Measurements from ENCODE around the gene CENPE. TPM values are rescaled to one million over a fixed set of nuclear protein-coding genes. Genes with fewer than 3 reads are reported as not detected.

The CENPE gene
- polyA plus RNA-seq, 1 donor (not counting 4 experiments of a cell fraction or from before 2014, with no cell fraction given): 6.1 TPM

- DNase-seq (ENCODE audit: low read depth, low spot score) (no peak), FAIRE-seq (no peak)
- Histone ChIP-seq H3K79me2 (ENCODE audit: control insufficient read depth, insufficient read depth, low read length) (peaks cover 9% of the 10 kb centered on the region), H3K4me3 (ENCODE audit: control insufficient read depth in 2 of 3, extremely low read depth in 1 of 3, insufficient read depth in 2 of 3, low read depth in 1 of 3, low read length in 3 of 3) (no peak overlapping the region), H3K9ac (ENCODE audit: control insufficient read depth, extremely low read depth, insufficient read depth, low read length) (no peak overlapping the region), H3K9me1 (ENCODE audit: control insufficient read depth, extremely low read depth, insufficient read depth, low read length) (no peaks in the 10 kb centered on the region), H3K27me3 (ENCODE audit: control insufficient read depth, extremely low read depth, insufficient read depth, low read length) (no peaks in the 10 kb centered on the region), H3K4me2 (ENCODE audit: control insufficient read depth, extremely low read depth, insufficient read depth, low read depth, low read length) (no peak overlapping the region), H3K27ac (ENCODE audit: control insufficient read depth, insufficient read depth, low read length) (peak overlapping the region; percentile 36), H3K4me1 (ENCODE audit: control insufficient read depth, extremely low read depth, insufficient read depth, low read length) (peaks cover 5% of the 10 kb centered on the region), H3K36me3 (ENCODE audit: control insufficient read depth in 2 of 2, extremely low read depth in 1 of 2, insufficient read depth in 2 of 2, low read length in 2 of 2) (no peaks in the 10 kb centered on the region), H3K9me3 (ENCODE audit: control insufficient read depth, low read depth, low read length) (no peaks in the 10 kb centered on the region), H4K20me1 (ENCODE audit: control insufficient read depth, extremely low read depth, insufficient read depth, low read length) (no peaks in the 10 kb centered on the region), H2AFZ (ENCODE audit: control insufficient read depth, low read length) (no peak overlapping the region)
- TF ChIP-seq CTCF (optimal IDR thresholded peaks at IDR 0.05 in 1 of 3, IDR thresholded peaks at IDR 0.05 in 1 of 3, conservative IDR thresholded peaks at IDR 0.05 in 1 of 3; ENCODE audit: extremely low read depth in 1 of 3, insufficient read depth in 2 of 3, low read length in 3 of 3) (no peak), EZH2 (IDR thresholded peaks at IDR 0.05; ENCODE audit: low read length) (no peak)
- dilution Hi-C loops (cut with MboI; ENCODE audit: extremely low pct_ligation_motif_present, low sequenced_read_pairs): no loop called here
Measured at GRCh38 chr4:103067841-103068547, 130.1 kb downstream of the CENPE start.

GRCh38 chr4:103060453-103061148 lies 137.5 kb downstream of the CENPE start:
- Histone ChIP-seq H3K9ac (ENCODE audit: control insufficient read depth, extremely low read depth, insufficient read depth, low read length) (no peak overlapping the region), H4K20me1 (ENCODE audit: control insufficient read depth, extremely low read depth, insufficient read depth, low read length) (no peaks in the 10 kb centered on the region), H3K27ac (ENCODE audit: control insufficient read depth, insufficient read depth, low read length) (no peak overlapping the region), H2AFZ (ENCODE audit: control insufficient read depth, low read length) (no peak overlapping the region), H3K4me1 (ENCODE audit: control insufficient read depth, extremely low read depth, insufficient read depth, low read length) (no peaks in the 10 kb centered on the region), H3K9me3 (ENCODE audit: control insufficient read depth, low read depth, low read length) (no peaks in the 10 kb centered on the region), H3K4me3 (ENCODE audit: control insufficient read depth in 2 of 3, extremely low read depth in 1 of 3, insufficient read depth in 2 of 3, low read depth in 1 of 3, low read length in 3 of 3) (no peak overlapping the region), H3K9me1 (ENCODE audit: control insufficient read depth, extremely low read depth, insufficient read depth, low read length) (no peaks in the 10 kb centered on the region), H3K4me2 (ENCODE audit: control insufficient read depth, extremely low read depth, insufficient read depth, low read depth, low read length) (no peak overlapping the region), H3K36me3 (ENCODE audit: control insufficient read depth in 2 of 2, extremely low read depth in 1 of 2, insufficient read depth in 2 of 2, low read length in 2 of 2) (no peaks in the 10 kb centered on the region), H3K79me2 (ENCODE audit: control insufficient read depth, insufficient read depth, low read length) (no peaks in the 10 kb centered on the region), H3K27me3 (ENCODE audit: control insufficient read depth, extremely low read depth, insufficient read depth, low read length) (no peaks in the 10 kb centered on the region)
- no peak for FAIRE-seq
- TF ChIP-seq CTCF (optimal IDR thresholded peaks at IDR 0.05 in 1 of 3, IDR thresholded peaks at IDR 0.05 in 1 of 3, conservative IDR thresholded peaks at IDR 0.05 in 1 of 3; ENCODE audit: extremely low read depth in 1 of 3, insufficient read depth in 2 of 3, low read length in 3 of 3) (no peak), EZH2 (IDR thresholded peaks at IDR 0.05; ENCODE audit: low read length) (no peak)
- dilution Hi-C loops (cut with MboI; ENCODE audit: extremely low pct_ligation_motif_present, low sequenced_read_pairs): no loop called here
- DNase-seq (ENCODE audit: low read depth, low spot score): no peak

Other genes with a start within 250 kb of the CENPE start
- 0.07 to 0.26 TPM in 2 of 3 replicates, not detected in the other for gene SLC9B1, start 178.6 kb downstream of the CENPE start, polyA plus RNA-seq
- 10.8 to 14.6 TPM (median 14.0 TPM) in 3 replicates for gene SLC9B2, start 121.6 kb downstream of the CENPE start, polyA plus RNA-seq
- gene BDH2, start 98.5 kb downstream of the CENPE start, polyA plus RNA-seq: 31.6 to 58.1 TPM (median 51.3 TPM) in 3 replicates

Data from keratinocyte (primary cell).